ENCODE measurements around the gene UBE2E2. TPM values are rescaled to one million over a fixed set of nuclear protein-coding genes. Genes with fewer than 3 reads are reported as not detected.
A peak's percentile ranks its signal among the peaks of the same experiment; 100 is the strongest.

Gene UBE2E2
- total RNA-seq, 1 donor from 2014 or later = 50.8 TPM

- TF ChIP-seq CTCF (IDR thresholded peaks at IDR 0.05) = no peak
- DNase-seq (no peak), ATAC-seq (no peak)
- H3K4me3 ChIP-seq = no peak overlapping the region
- intact Hi-C loops (cut with DNase I) = no loop called here
- no peaks in the 10 kb centered on the region for H3K4me1 ChIP-seq
- H3K27ac ChIP-seq = no peak overlapping the region
- H3K27me3 ChIP-seq (ENCODE audit: low read depth) = no peaks in the 10 kb centered on the region
- H3K36me3 ChIP-seq = no peaks in the 10 kb centered on the region
- no peaks in the 10 kb centered on the region for H3K9me3 ChIP-seq
Measured at GRCh38 chr3:23399221-23399620, 196.1 kb downstream of the UBE2E2 start.

GRCh38 chr3:23402728-23403492, 199.8 kb downstream of the UBE2E2 start:
- Histone ChIP-seq H3K36me3 (no peaks in the 10 kb centered on the region), H3K27me3 (ENCODE audit: low read depth) (no peaks in the 10 kb centered on the region), H3K4me1 (no peaks in the 10 kb centered on the region), H3K9me3 (no peaks in the 10 kb centered on the region), H3K4me3 (no peak overlapping the region), H3K27ac (no peak overlapping the region)
- ATAC-seq = peak in 1 of 2 donors; percentile 16
- TF ChIP-seq CTCF (IDR thresholded peaks at IDR 0.05) = no peak
- intact Hi-C loops (cut with DNase I) = no loop called here
- DNase-seq = no peak

DNA sequence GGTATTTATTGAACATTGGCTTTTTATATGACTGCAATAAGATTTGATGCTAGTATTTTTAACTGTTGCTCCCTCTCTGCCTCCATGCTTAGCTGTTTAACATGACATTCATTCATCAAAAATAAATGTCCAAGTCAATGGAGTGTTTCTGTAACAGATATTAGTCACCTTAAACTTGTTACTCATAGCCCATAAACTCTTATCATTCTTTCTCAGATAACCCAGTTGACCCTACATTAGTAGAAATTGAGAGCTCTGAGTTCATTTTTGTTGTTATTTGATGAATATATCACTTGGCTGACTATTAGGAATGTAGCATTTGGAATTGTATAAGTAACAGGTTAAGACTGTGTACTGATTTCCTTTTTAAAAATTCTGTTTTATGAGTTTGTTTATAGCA, 201.1 kb downstream of the UBE2E2 start:
- intact Hi-C loops (cut with DNase I) = no loop called here
- no peak for TF ChIP-seq CTCF (IDR thresholded peaks at IDR 0.05)

DNA sequence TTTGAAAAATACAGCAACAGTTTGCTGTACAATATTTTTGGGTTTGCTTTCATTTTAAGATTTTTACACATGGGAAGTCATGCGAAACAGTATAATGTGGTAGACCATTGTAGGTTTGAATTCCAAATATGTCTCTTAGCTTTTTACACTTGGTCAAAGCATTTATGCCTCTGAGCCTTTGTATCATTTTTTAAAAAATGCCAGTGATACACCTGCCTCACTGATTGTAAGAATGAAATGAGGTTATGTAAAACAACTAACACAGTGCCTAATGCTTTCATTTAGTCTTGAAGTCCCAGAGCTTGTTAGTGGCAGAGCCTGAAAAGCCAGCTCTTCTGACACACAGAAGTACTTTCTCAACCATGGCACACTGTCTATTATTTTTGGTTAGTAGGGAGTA, 202.0 kb downstream of the UBE2E2 start:
- H3K27ac ChIP-seq = no peak overlapping the region
- intact Hi-C loops (cut with DNase I) = no loop called here

More for the DNA sequence above, 201.1 kb downstream of the UBE2E2 start:
- H3K27ac ChIP-seq = no peak overlapping the region
- ATAC-seq (no peak), DNase-seq (no peak)
- no peaks in the 10 kb centered on the region for H3K4me1 ChIP-seq
- no peaks in the 10 kb centered on the region for H3K27me3 ChIP-seq (ENCODE audit: low read depth)
- H3K36me3 ChIP-seq = no peaks in the 10 kb centered on the region
- no peak overlapping the region for H3K4me3 ChIP-seq
- H3K9me3 ChIP-seq = no peaks in the 10 kb centered on the region

GRCh38 chr3:23406601-23407000, 203.5 kb downstream of the UBE2E2 start:
- ATAC-seq = no peak

More for the DNA sequence above, 202.0 kb downstream of the UBE2E2 start:
- H3K36me3 ChIP-seq = no peaks in the 10 kb centered on the region
- ATAC-seq = no peak
- H3K27me3 ChIP-seq (ENCODE audit: low read depth) = no peaks in the 10 kb centered on the region
- no peak for TF ChIP-seq CTCF (IDR thresholded peaks at IDR 0.05)
- no peak for DNase-seq
- H3K4me1 ChIP-seq = no peaks in the 10 kb centered on the region
- no peak overlapping the region for H3K4me3 ChIP-seq
- no peaks in the 10 kb centered on the region for H3K9me3 ChIP-seq

More at GRCh38 chr3:23406601-23407000, 203.5 kb downstream of the UBE2E2 start:
- no peak for DNase-seq
- Histone ChIP-seq H3K4me1 (no peaks in the 10 kb centered on the region), H3K36me3 (no peaks in the 10 kb centered on the region), H3K27ac (no peak overlapping the region), H3K27me3 (ENCODE audit: low read depth) (no peaks in the 10 kb centered on the region), H3K4me3 (no peak overlapping the region), H3K9me3 (no peaks in the 10 kb centered on the region)
- intact Hi-C loops (cut with DNase I) = no loop called here
- TF ChIP-seq CTCF (IDR thresholded peaks at IDR 0.05) = no peak

Measured in lower lobe of right lung (tissue), 2 donors.